Measurements from ENCODE around the gene CLEC4G.
"Not testable (repeated sequence)": the region's sequence is repeated elsewhere in the genome, so short reads cannot be mapped to it uniquely, and the experiment has no call there.

The CLEC4G gene, protein sequence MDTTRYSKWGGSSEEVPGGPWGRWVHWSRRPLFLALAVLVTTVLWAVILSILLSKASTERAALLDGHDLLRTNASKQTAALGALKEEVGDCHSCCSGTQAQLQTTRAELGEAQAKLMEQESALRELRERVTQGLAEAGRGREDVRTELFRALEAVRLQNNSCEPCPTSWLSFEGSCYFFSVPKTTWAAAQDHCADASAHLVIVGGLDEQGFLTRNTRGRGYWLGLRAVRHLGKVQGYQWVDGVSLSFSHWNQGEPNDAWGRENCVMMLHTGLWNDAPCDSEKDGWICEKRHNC

DNA sequence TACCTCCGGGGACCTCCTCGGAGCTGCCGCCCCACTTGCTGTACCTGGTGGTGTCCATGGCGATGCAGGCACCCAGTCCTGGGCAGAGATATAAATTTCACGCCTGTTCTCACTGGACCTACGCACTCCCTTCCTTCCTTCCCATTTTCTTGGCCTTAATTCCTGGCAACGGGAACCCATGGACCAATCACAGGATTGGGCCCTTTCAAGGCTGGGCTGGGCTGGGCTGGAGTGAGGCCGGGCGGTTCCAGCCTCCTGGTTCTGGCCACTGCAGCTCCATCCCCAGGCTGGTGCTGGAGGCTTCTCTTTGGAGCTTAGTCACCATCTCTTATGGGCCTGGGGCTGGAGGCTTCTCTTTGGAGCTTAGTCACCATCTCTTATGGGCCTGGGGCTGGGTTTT is at the start of gene CLEC4G:
Gene CLEC4G (minus strand): TSS at position 66 of the 400 bp plus-strand sequence. CDS start 8 bp downstream, at position 58.
- no peak for DNase-seq

DNA sequence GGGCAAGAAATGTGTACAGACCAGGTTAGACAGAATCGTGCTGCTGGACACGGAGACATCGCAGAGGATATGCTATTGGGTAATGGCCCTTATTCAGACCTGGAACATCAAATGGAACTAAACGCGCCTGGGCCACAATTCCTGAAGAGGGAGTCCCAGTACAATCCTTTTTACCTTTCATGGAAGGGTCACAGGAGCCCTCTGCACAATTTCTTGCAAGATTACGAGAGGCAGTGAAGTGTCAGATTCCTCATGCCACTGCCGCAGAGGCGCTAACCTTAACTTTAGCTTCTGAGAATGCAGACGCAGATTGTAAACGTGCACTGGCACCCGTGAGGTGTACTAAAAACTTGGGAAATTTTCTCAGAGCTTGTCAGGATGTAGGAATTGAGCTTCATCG is 49.2 kb upstream of the CLEC4G start:
- DNase-seq = no peak

DNA sequence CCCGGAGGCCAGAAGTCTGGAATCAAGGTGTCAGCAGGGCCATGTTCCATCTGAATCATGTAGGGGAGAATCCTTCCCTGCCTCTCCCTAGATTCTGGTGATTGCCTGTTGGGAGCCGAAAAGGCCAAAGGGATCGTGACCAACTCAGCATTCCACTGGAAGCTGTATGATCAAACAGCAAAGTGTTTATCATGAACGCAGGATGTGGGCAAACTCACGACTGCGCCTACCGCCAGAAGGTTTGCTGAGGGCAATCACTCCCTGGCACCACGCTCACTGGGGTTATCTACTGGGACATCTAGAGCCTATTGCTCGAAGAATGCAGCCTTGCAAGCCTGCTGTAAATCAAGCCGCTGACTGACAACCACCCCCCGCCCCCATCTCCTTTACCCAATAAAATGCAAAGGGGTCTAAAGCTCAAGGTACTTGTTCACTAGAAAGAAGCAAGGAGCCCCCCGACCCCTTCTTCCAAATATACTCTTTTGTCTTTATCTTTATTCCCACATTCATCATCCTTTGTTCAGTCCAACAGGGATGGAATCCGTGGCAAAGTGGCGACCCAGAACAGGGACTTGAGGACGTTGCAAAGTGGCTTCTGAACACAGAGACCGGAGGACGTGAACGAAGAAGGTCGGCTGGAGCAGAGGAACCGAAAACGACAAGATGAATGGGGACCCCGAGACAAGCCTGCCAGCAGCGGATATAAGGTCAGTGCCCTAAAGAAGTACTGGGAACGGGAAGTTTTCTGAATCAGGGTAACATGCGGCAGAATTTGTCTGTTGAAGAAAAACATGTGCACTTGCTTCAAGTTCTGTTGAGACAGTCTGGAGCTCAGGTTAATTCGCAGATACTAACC is 47.9 kb upstream of the CLEC4G start:
- no peak for DNase-seq

DNA sequence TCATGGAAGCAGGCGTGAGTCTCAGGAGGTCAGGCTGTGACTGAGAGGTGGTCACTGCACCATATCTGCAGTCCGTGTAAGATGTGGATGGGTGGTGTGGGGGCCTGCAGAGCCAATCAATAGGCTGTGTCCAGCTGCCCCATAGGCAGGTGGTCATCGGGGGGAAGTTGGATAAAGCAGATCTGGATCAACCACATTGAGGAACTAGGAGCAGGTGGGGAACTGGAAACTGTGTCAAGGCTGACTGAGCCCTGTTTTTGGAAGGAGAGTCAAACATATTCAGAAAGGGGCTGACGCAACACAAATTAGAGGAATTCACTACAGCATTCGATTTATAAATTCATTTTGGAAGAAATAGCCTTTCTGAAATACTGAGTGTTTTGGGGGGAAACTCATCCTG is 46.2 kb upstream of the CLEC4G start:
- no peak for DNase-seq

DNA sequence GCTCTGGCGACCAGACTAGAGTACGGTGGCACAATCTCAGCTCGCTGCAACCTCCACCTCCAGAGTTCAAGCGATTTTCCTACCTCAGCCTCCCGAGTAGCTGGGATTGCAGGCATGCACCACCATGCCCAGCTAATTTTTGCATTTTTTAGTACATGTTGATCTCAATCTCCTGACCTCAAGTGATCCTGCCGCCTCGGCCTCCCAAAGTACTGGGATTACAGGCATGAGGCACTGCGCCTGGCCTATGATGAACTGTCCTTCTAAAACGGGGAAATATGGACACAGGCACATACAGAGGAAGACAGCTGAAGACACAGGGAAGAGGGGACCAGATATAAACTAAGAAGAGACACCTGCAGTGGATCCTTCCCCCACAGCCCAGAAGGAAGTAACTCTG is 43.9 kb upstream of the CLEC4G start:
- no peak for DNase-seq

DNA sequence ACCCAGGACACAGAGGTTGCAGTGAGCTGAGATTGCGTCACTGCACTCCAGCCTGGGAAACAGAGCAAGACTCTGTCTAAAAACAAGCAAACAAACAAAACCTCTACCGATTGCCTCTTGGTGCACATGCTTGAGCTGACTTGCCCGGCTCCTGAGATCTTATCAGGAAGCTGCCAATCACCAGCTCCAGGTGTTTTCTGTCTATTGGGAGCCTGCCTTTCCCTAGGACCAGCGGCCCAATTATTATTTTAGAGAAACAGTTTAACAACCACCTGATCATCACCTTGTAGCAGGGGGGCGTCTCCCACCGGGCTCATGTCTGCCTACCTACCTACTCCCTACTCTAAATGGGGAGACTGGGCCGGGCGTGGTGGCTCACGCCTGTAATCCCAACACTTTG is 41.9 kb upstream of the CLEC4G start:
- DNase-seq = no peak

DNA sequence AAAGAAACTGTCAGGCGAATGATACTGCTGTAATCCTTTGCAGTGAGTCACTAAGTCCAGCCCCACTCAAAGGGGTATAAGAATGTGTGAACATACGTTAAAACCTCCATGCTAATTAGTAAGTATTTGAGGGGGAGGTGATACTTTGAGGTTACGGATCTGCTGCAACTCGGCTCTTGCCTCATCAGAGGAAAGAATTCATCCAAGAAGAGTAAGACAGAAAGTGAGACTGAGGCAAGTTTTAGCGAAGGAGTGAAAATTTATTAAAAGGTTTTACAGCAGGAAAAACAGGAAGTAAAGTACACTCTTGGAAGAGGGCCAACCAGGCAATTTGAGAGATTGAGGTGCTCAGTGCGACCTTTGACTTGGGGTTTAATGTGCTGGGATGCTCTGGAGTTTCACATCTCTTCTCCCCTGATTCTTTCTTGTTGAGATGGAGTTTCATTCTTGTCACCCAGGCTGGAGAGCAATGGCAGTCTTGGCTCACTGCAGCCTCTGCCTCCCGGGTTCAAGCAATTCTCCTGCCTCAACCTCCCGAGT is 40.9 kb upstream of the CLEC4G start:
- DNase-seq = no peak

DNA sequence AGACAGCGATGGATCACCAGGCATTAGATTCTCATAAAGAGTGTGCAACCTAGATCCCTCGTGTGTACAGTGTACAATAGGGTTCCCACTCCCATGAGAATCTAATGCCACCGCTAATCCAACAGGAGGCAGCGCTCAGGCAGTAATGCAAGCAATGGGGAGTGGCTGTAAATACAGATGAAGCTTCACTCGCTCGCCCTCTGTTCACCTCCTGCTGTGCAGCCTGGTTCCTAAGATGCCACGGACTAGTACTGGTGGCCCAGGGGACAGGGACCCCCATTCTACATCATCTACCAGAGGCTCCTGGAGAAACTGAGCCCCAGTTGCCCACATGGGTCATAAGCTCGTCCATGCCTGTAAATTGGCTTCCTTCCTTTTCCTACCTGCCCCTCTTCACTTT is 39.2 kb upstream of the CLEC4G start:
- DNase-seq = no peak

DNA sequence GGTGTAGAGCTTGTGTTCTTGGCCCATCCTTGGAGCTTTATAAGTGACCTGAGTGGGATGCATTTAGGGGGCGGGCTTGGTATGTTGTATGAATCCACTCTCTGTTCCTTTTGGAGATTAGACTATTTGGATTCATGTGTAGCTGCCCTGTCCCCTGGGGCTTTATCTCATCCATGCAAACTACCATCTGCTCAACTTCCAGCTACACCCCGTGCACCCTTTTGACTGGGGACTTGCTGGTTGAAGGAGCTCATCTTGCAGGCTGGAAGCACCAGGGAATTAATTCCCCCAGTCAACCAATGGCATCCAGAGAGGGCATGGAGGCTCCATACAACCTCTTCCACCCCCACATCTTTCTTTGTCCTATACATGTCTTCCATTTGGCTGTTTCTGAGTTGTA is 37.3 kb upstream of the CLEC4G start:
- DNase-seq = no peak

DNA sequence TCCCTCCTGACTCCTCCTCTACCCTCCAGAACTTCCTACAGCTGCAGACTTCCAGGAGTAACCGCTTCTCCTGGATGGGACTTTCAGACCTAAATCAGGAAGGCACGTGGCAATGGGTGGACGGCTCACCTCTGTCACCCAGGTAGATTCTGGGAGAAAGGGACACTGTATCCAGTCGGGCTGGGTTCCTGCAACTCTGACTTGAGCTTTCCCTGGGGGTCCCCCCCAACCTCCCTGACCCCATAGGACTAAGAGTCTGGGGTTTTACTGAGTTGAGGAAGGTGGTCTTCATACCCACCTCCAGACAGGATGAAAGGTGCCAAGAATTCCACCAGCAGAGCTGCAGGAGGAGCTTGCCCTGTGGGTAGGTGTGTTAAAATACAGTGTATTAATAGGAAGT is 35.6 kb upstream of the CLEC4G start:
- DNase-seq = no peak

DNA sequence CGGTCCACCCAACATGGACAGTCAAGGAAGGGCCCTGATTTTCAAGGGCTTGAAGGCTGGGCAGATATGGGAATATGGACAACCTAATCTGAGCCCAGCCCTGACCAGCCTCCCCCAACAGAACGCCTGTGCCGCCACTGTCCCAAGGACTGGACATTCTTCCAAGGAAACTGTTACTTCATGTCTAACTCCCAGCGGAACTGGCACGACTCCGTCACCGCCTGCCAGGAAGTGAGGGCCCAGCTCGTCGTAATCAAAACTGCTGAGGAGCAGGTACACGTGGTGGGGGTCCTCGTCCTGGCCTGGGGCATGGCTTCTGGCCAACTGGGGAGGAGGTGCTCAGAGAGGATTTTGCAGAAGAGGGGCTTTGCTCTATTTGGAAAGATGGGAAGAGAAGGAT is 34.6 kb upstream of the CLEC4G start:
- DNase-seq = no peak

DNA sequence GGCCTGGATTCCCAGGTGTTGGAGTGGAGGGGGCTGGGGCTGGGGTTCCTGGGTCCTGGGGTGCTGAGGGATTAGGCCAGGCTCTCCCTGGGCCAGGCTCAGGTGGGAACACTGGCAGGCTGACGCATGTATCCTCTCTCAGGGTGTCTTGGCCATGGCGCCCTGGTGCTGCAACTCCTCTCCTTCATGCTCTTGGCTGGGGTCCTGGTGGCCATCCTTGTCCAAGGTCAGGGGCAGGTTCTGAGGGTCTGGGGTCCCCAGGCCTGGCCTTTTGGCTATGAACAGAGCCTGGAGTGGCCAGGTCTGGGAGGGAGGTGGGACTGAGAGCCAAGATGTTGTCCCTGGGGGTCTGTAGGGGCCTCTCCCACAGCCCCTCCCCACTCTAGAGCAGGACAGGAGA is 33.1 kb upstream of the CLEC4G start:
- DNase-seq = not testable (repeated sequence)

DNA sequence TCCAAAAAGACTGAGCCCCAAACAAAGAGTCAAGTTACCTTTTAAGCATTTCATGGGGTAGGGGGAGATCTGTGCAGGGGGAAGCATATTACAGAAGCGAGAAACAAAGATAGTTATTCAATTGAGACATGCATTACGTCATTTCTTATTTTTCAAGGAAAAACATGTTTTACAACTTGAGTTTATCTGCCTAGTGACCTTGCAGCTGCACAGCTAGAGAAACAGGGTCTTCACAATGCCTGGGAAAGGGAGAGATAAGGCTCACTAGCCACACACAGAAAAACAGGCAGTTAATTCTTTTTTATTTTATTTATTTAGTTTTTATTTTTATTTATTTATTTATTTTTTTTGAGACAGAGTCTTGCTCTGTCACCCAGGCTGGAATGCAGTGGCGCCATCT is 32.2 kb upstream of the CLEC4G start:
- DNase-seq = not testable (repeated sequence)

DNA sequence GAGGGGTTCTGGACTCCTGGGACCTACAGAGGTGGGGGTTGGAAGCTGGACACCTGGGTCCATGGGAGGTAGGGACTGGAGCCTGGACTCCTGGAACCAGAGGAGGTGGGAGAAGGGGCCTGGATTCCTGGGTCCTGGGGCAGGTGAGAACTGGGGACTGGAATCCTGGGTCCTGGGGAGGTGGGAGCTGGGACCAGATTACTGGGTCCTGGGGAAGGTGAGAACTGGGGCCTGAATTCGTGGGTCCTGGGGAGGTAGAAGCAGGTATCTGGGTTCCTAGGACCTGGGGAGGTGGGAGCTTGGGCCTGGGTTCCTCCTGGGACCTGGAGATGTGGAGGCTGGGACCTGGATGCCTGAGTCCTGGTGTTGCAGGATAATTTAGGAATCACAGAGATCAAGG is 31.8 kb upstream of the CLEC4G start:
- no peak for DNase-seq

DNA sequence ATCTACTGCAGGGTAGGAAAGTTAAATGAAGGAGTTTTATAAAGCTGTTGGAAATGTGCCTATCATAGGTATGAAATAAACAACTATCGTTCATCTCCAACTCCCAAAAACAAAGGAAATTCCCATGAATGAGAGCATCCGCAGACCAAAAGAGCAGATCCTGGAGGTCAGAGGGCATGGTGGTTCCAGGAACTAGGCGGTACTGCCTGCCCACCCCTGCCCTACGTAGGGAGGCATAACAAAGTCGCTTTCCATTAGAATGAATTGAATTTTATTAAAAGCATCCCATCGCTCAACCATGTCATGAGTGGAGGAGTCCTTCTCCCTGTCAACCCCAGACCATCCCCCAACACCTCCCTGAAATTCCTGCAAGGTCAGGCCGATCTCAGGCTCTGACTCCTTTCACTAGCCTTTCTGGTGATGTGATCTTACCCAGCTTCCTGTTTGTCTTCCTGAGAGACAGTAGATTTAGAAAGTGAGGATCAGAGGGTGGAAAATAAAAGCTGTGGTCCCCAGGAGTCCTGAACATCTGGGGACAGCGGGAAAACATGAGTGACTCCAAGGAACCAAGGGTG is 30.9 kb upstream of the CLEC4G start, which contains the start of gene CLEC4M:
Gene CLEC4M (plus strand): TSS at position 525 of the 575 bp plus-strand sequence. CDS start 24 bp downstream, at position 549.
- no peak for DNase-seq

DNA sequence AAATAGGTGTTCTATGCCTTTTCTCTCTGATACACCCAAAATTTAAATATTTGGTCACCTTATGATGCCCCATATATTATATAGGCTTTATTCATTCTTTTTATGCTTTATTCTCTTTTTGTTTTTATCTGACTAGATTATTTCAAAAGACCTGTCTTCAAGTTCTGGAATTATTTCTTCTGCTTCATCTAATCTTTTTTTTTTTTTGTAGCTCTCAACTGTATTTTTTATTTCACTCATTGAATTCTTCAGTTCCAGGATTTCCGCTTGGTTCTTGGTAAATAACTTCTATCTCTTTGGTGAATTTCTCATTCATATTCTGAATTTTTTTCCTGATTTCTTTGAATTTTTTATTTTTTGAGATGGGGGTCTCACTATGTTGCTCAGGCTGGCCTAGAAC is 27.2 kb upstream of the CLEC4G start:
- DNase-seq = no peak

DNA sequence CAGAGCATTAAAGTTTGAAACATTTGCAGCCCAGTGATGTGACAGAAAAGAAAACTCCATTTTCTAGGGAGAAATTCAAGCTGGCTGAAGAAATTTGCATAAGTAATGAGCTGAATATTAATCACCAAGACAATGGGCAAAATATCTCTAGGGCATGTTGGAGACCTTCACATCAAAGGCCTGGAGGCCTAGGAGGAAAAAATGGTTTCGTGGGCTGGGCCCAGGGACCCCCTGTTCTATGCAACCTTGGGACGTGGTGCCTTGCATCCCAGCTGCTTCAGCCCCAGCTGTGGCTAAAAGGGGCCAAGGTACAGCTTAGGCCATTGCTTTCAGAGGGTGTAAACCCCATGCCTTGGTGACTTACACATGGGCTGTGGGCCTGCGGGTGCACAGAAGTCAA is 25.4 kb upstream of the CLEC4G start:
- DNase-seq = no peak

DNA sequence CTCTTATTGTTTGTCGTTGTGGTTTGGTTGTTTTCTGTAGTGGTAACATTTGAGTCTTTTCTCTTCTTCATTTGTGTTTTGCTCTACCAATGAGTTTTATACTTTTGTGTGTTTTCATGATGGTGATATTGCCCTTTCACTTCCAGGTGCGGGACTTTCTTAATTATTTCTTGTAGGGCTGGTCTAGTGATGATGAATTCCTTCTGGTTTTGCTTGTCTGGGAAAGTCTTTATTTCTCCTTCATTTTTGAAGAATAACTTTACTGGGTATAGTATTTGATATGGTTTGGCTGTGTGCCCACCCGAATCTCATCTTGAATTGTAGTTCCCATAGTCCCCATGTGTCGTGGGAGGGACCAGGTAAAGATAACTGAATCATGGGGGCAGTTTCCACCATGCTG is 24.3 kb upstream of the CLEC4G start:
- DNase-seq = no peak

DNA sequence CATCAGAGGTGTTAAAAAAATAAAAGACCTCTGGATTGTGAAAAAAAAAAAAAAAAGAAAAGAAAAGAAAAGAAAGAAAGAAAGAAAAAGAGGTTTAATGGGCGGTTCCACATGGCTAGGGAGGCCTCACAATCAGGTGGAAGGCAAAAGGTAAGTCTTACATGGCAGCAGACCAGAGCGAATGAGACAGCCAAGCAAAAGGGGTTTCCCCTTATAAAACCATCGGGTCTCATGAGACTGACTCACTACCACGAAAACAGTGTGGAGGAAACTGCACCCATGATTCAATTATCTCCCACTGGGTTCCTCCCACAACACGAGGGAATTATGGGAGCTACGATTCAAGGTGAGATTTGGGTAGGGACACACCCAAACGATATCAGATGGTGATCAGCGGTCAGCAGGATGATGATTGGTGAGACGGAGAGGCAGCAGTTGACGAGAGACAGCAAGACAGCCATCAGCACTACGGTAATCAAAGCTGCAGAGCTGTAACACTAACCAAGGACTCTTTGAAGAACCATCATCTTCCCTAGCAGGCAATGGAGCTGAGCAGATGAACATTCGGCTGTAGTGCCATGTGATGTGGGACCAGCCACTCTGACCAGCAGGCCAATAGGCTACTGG is 19.4 kb upstream of the CLEC4G start:
- DNase-seq = no peak

DNA sequence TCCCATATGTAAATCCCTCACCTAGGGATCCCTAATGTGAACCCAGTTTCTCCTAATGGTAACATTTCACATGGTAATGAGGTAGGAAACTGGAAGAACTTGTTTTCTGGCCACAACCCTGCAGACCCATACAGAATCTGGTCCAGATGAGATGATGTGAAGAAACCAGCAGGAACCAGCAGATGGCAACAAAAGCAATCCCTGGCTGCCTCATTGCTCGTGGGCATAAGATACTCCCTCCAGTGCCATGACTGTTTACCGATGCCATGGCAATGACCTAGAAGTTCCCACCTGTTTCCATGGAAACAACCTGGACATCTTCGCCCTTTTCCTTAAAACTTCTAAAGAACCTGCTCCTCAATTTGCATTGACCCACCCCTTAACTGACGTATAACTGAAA is 16.8 kb upstream of the CLEC4G start:
- DNase-seq = no peak

DNA sequence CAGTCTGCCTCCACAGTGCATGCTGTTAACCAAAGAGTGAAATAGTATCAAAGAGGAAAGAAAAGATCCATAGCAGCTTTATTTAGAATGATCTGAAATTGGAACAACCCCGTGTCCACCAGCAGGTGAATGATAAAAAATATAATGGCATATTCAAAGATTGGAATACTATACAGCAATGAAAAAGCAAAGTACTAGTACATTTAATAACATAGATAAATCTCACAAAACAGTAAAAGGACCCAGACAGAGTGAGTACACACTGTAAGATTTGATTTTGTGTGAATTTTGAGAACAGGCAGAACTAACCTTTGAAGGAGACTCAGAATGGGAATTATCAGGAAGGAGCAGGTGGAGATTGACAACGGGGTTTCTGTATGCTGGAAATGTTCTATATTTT is 16.3 kb upstream of the CLEC4G start:
- DNase-seq = no peak

DNA sequence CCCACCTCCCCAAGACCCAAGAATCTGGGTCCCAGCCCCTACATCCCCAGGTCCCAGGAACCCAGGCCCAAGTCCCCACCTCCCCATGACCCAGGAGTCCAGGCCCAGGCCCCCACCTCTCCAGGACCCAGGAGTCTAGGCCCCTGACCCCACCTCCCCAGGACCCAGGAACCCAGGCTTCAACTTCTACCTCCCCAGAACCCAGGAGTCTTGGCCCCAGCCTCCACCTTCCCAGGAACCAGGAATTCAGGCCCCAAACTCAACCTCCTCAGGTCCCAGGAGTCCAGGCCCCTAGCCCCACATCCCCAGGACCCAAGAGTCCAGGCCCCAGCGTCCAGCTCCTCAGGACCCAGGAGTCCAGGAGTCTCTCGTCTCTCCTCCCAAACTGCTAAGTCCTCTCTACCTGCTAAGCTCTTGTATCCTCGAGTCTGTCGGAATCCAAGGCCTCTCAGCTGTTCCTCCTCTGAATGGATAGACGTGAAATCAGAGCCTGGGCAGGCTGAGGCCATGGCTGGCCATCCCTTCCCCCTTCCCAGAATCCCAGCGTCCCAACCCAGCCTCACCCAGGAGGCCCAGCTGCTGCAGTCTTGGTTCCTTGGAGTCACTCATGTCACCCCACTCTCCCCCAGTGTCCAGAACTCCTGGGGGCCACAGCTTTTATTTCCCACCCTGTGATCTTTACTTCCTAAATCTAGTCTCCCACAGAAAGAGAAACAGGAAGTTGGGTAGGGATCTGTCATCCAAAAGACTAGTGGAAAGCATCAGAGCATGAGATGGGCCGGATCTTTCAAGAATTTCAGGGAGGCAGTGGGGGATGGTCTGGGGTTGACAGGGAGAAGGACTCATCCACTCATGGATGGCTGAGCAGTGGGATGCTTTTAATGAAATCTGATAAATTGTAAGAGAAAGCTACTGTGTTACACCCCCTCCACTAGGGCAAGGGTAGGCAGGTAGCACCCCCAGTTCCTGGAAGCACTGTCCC is 15.3 kb upstream of the CLEC4G start, which contains the start of gene CD209:
Gene CD209 (minus strand): TSS at position 632 of the 982 bp plus-strand sequence. CDS start 23 bp downstream, at position 609.
- no peak for DNase-seq

All from GOT3 (cell line).